CD4-positive, CD25-positive, alpha-beta regulatory T cell (primary cell): ENCODE measurements around the gene LCMT1. TPM values are rescaled to one million over a fixed set of nuclear protein-coding genes. Genes with fewer than 3 reads are reported as not detected.
A peak's percentile ranks its signal among the peaks of the same experiment; 100 is the strongest.

Source experiments
- ATAC-seq, 2 donors: fragments of 150-1000 bp; cut with Tn5 transposase; one replicate each; pipeline ENCODE4 v1.10.0; 2021; ENCODE audit warnings: low read depth in 2 of 2, moderate number of reproducible peaks in 2 of 2, moderate library complexity in 1 of 2
- DNase-seq, 3 donors: peaks; one replicate each; pipeline versions ENCODE4 v3.0.0 to v3.0.0-alpha.2; 2012 to 2022; ENCODE audit warnings: mixed read lengths in 1 of 3
- H3K27ac ChIP-seq: one replicate; pipeline ENCODE4 v1.7.0; 2013; ENCODE audit warnings: mild to moderate bottlenecking, low read length; ENCODE audit not compliant: insufficient read depth, poor library complexity, severe bottlenecking
- H3K27me3 ChIP-seq: one replicate; pipeline ENCODE4 v1.7.0; 2013; ENCODE audit warnings: low read length; ENCODE audit not compliant: control insufficient read depth, insufficient read depth
- H3K36me3 ChIP-seq: one replicate; pipeline ENCODE4 v1.7.0; 2013; ENCODE audit warnings: mild to moderate bottlenecking, low read length, moderate library complexity; ENCODE audit not compliant: control insufficient read depth, insufficient read depth
- H3K4me1 ChIP-seq: 2 replicates; pipeline ENCODE4 v1.7.0; 2013; ENCODE audit warnings: mild to moderate bottlenecking, low read length; ENCODE audit not compliant: insufficient read depth, control insufficient read depth, poor library complexity, severe bottlenecking
- H3K4me3 ChIP-seq: one replicate; pipeline ENCODE4 v1.7.0; 2013; ENCODE audit warnings: low read depth, mild to moderate bottlenecking, low read length, moderate library complexity
- H3K9me3 ChIP-seq, 2 experiments: 1 replicate in 1 of 2; 2 replicates in 1 of 2; pipeline ENCODE4 v1.7.0; 2013; ENCODE audit warnings: low read length in 2 of 2, mild to moderate bottlenecking in 1 of 2, moderate library complexity in 1 of 2; ENCODE audit not compliant: control insufficient read depth in 2 of 2
- H3K27ac Mint-ChIP-seq, 3 donors: one replicate each; pipeline ENCODE4 v1.8.0; 2020 to 2022; ENCODE audit warnings: mild to moderate bottlenecking in 3 of 3, mixed read lengths in 3 of 3, moderate library complexity in 2 of 3
- H3K27me3 Mint-ChIP-seq: one replicate; pipeline ENCODE4 v1.8.0; 2022; ENCODE audit warnings: mild to moderate bottlenecking, mixed read lengths
- H3K36me3 Mint-ChIP-seq: one replicate; pipeline ENCODE4 v1.8.0; 2020; ENCODE audit warnings: mixed read lengths
- H3K4me1 Mint-ChIP-seq, 4 donors: one replicate each; pipeline ENCODE4 v1.8.0; 2020 to 2022; ENCODE audit warnings: mixed read lengths in 4 of 4, mild to moderate bottlenecking in 1 of 4
- H3K4me3 Mint-ChIP-seq, 4 donors: one replicate each; pipeline ENCODE4 v1.8.0; 2020 to 2022; ENCODE audit warnings: mild to moderate bottlenecking in 4 of 4, mixed read lengths in 4 of 4, moderate library complexity in 3 of 4
- H3K9me3 Mint-ChIP-seq, 7 donors: one replicate each; pipeline ENCODE4 v1.8.0; 2020 to 2022; ENCODE audit warnings: mixed read lengths in 7 of 7, mild to moderate bottlenecking in 3 of 7, moderate library complexity in 2 of 7
- polyA plus RNA-seq, 4 donors: library from polyadenylated mRNA; unstranded; fragments of 300-500 nt; fragmentation: Illumina TruSeq; gene quantifications; one replicate each; pipeline ENCODE4 v1.2.3, GENCODE V29; 2021
- total RNA-seq: library from RNA; stranded (reverse); gene quantifications from one replicate; pipeline ENCODE4 v1.2.3, GENCODE V29; 2022

LCMT1 gene
- total and polyA plus RNA-seq, 5 donors from 2014 or later: 44.0 to 70.3 (median 50.5) TPM

DNA sequence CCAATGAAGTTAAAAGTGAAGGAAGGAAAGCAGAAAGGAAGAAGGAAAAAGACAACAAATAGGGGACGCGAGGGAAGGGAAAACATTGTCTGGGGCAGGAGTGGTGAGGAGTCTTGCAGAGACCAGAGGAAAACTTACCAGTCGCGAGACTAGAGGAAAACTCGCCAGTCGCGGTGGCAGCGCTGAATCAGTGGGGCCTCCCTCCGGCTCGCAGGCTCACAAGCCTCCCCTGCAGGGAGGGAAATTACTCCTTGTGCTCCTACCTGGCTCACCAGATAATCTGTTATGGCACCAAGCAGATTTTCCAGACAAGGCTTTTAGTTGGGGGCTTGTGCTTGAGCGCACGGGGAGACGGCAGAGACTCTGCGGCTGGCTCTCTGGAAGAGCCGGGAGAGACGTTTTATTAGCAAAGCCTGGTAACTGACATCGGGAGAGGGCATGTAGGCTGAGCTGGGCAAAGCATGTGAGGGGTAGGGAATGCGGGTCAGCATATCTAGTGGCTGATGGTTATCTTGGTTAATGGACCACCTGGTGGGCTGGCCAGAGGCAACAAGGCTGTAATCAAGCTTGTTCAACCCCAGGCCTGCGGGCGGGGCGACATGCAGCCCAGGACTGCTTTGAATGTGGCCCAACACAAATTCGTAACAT lies 37.1 kb downstream of the LCMT1 start:
- Histone ChIP-seq H3K27ac (no peak overlapping the region), H3K9me3 (no peaks in the 10 kb centered on the region), H3K27me3 (no peaks in the 10 kb centered on the region), H3K4me3 (no peak overlapping the region), H3K36me3 (peaks cover 46% of the 10 kb centered on the region), H3K4me1 (no peaks in the 10 kb centered on the region)
- DNase-seq: no peak
- Mint-ChIP-seq H3K4me1 (peaks cover 0 to 5% (median 0%) of the 10 kb centered on the region in 4 donors), H3K27me3 (no peaks in the 10 kb centered on the region), H3K27ac (no peak overlapping the region), H3K4me3 (peak overlapping the region in 1 of 4 donors; percentile 85), H3K9me3 (no peaks in the 10 kb centered on the region), H3K36me3 (peaks cover 25% of the 10 kb centered on the region)
- ATAC-seq: no peak

DNA sequence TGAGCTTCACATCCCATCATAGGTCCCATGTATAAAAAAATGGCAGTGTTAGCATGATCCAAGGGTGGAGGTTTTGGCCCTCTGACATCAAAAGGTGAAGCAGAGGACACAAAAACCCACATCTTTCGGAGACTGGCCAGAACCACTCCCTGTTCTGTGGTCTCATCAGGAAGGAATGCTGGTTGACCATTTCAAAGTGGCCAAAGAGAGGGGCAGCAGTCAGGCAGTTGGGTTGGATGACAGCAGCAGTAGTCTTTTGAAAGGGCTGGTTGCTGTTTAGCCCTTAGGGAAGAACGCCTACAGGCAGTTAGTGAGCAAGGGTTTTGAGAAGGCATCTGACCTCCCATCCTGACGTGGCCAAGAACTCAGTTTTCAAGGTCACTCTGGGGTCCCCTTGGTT lies 40.5 kb downstream of the LCMT1 start:
- H3K27ac ChIP-seq: no peak overlapping the region
- H3K9me3 Mint-ChIP-seq: no peaks in the 10 kb centered on the region
- ATAC-seq (no peak), DNase-seq (no peak)
- H3K36me3 Mint-ChIP-seq: peaks cover 34% of the 10 kb centered on the region
- H3K4me3 ChIP-seq: no peak overlapping the region
- H3K9me3 ChIP-seq: no peaks in the 10 kb centered on the region
- H3K27me3 ChIP-seq: no peaks in the 10 kb centered on the region
- no peaks in the 10 kb centered on the region for H3K27me3 Mint-ChIP-seq
- H3K4me1 ChIP-seq: no peaks in the 10 kb centered on the region
- no peak overlapping the region for H3K27ac Mint-ChIP-seq
- no peak overlapping the region for H3K4me3 Mint-ChIP-seq
- peaks cover 22% of the 10 kb centered on the region for H3K36me3 ChIP-seq
- H3K4me1 Mint-ChIP-seq: peaks cover 0 to 13% (median 4%) of the 10 kb centered on the region in 4 donors

DNA sequence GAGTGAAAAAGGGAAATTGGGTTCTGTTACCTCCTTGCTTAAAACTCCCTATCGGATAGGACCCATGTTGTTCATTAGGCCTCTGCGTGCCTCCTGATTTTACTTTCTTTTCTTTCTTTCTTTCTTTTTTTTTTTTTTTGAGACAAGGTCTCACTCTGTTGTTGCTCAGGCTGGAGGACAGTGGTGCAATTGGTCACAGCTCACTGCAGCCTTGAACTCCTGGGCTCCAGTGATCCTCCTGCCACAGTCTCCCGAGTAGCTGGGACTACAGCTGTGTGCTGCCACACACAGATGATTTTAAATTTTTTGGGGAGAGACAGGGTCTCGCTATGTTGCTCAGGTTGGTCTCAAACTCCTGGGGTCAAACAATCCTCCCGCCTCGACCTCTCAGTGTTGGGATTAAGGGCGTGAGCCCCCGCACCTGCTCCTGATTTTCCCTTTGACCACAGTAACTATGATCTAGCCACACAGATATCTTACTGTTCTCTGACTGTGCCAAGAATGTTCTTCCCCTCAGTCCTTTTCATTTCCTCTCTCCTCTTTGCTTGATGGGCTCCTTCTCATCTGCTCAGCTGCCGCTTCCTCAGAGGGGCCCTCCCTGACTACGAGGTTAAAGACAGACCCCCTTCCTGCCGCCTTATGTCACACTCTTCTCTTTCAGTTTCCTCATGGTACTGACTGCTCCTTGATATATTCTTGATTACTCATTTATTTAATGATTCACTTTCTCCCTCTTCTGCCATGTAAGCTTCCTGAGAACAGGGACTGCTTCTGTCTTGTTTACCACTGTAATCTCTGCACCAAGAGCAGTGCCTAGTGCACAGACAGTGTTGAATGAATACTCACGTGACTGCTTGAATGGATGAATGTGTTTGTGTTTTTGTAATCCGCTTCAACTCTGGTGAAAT lies 44.3 kb downstream of the LCMT1 start:
- peaks cover 0 to 13% (median 2%) of the 10 kb centered on the region in 4 donors for H3K4me1 Mint-ChIP-seq
- ATAC-seq: no peak
- peak overlapping the region in 2 of 3 donors; percentile 27 to 57 for H3K27ac Mint-ChIP-seq
- Histone ChIP-seq H3K9me3 (no peaks in the 10 kb centered on the region), H3K27ac (no peak overlapping the region), H3K4me1 (no peaks in the 10 kb centered on the region), H3K36me3 (peaks cover 53% of the 10 kb centered on the region), H3K27me3 (no peaks in the 10 kb centered on the region), H3K4me3 (no peak overlapping the region)
- peaks cover 40% of the 10 kb centered on the region for H3K36me3 Mint-ChIP-seq
- H3K9me3 Mint-ChIP-seq: no peaks in the 10 kb centered on the region
- no peaks in the 10 kb centered on the region for H3K27me3 Mint-ChIP-seq
- peak in 1 of 3 donors; percentile 34 for DNase-seq
- no peak overlapping the region for H3K4me3 Mint-ChIP-seq

DNA sequence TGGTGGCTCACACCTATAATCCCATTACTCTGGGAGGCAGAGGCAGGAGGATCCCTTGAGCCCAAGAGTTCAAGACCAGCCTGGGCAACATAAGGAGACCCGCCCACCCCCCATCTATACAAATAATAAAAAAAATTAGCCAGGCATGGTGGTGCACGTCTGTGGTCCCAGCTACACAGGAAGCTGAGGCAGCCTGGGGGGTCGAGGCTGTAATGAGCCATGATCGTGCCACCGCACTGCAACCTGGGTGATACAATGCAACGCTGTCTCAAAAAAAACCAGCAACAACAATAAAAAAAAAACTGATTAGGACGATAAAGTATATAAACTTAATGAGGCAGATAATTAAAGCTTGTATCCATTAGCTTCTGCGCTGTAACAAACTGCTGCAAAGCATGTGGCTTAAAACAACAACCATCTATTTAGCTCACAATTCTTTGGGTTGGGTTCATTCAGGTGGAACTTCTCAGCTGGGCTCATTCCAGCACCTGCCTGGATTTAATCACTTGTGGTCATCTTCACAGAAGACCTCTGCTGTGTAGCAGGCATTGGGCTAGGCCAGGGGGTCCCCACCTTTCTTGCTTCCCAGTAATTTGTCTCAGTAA lies 45.8 kb downstream of the LCMT1 start:
- Histone ChIP-seq H3K9me3 (no peaks in the 10 kb centered on the region), H3K4me3 (no peak overlapping the region), H3K4me1 (no peaks in the 10 kb centered on the region), H3K27me3 (no peaks in the 10 kb centered on the region), H3K36me3 (peaks cover 55% of the 10 kb centered on the region), H3K27ac (no peak overlapping the region)
- DNase-seq (no peak), ATAC-seq (no peak)
- H3K36me3 Mint-ChIP-seq: peaks cover 49% of the 10 kb centered on the region
- no peaks in the 10 kb centered on the region for H3K9me3 Mint-ChIP-seq
- no peak overlapping the region for H3K27ac Mint-ChIP-seq
- H3K4me1 Mint-ChIP-seq: peaks cover 0 to 13% (median 2%) of the 10 kb centered on the region in 4 donors
- no peak overlapping the region for H3K4me3 Mint-ChIP-seq
- H3K27me3 Mint-ChIP-seq: no peaks in the 10 kb centered on the region

DNA sequence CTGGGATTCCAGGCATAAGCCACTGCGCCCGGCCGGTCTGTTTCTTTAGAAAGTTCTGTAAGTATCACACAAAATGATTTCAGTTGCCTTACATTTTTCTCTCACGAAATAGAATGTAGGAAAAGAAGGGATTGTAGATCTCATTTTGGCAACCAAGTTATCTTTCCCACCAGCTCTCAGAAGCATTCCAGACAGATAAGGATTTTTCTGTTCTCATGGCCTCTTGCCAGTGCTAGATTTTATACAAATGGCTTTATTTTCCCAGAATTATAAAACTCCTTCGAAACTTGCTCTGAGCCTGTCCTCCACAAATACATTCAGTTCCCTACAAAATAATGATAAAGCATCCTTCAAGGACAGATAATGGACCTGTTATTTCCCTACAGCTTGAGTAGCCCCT lies 46.9 kb downstream of the LCMT1 start:
- no peak for DNase-seq
- Mint-ChIP-seq H3K9me3 (no peaks in the 10 kb centered on the region), H3K4me1 (peaks cover 0 to 13% (median 2%) of the 10 kb centered on the region in 4 donors), H3K4me3 (no peak overlapping the region), H3K36me3 (peaks cover 39% of the 10 kb centered on the region), H3K27ac (no peak overlapping the region), H3K27me3 (no peaks in the 10 kb centered on the region)
- Histone ChIP-seq H3K36me3 (peaks cover 52% of the 10 kb centered on the region), H3K27ac (no peak overlapping the region), H3K27me3 (no peaks in the 10 kb centered on the region), H3K4me3 (no peak overlapping the region), H3K4me1 (no peaks in the 10 kb centered on the region), H3K9me3 (no peaks in the 10 kb centered on the region)
- ATAC-seq: no peak

DNA sequence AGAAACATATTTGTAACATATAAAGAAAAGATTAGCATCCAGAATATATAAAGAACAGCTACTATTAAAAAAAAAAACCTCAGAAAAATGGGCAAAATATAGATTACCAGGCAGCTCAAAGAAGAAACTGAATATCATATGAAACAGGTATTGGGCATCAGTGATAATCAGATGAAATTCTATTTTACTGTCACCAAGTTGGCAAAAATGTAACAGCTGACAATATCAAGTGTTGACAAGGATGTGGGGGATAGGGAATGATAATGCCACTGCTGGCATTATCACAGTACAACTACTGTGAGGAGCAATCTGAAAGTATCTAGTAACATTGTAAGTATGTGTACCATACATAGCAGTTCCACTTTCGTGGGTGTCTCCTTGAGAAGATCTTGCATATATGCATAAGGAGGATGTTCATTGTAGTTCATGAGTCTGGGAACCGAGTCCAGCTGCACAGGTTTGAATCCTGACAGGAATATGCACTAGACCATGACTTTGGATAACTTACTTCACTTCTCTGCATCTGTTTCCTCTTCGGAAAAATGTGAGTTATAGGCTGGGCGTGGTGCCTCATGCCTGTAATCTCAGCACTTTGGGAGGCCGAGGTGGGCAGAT lies 50.3 kb downstream of the LCMT1 start:
- ATAC-seq (no peak), DNase-seq (no peak)
- Histone ChIP-seq H3K36me3 (peaks cover 82% of the 10 kb centered on the region), H3K4me3 (no peak overlapping the region), H3K27me3 (no peaks in the 10 kb centered on the region), H3K27ac (no peak overlapping the region), H3K9me3 (no peaks in the 10 kb centered on the region), H3K4me1 (no peaks in the 10 kb centered on the region)
- Mint-ChIP-seq H3K27me3 (no peaks in the 10 kb centered on the region), H3K36me3 (peaks cover 39% of the 10 kb centered on the region), H3K9me3 (peaks cover 0 to 2% (median 0%) of the 10 kb centered on the region in 7 donors), H3K4me3 (no peak overlapping the region), H3K27ac (peak overlapping the region in 1 of 3 donors; percentile 74), H3K4me1 (no peaks in the 10 kb centered on the region)

DNA sequence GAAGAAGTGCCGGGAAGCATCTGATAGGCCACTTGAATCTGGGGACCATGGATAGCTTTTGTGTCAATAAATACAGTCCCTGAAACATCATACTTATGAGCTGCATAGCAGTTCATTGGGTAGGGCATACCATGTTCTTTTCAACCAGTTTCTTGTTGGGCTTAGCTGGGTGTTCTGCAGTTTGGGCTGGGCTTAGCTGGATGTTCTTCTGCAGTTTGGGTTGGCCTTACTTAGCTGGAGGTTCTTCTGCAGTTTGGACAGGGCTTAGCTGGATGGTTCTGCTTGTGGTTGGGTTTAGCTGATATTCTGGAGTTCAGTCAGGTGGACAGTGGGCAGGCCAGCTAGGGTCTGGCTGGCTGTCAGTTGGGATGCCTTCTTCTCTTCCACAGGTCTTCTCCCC lies 52.1 kb downstream of the LCMT1 start:
- H3K9me3 ChIP-seq: no peaks in the 10 kb centered on the region
- no peak for ATAC-seq
- DNase-seq: no peak
- H3K36me3 ChIP-seq: peaks cover 70% of the 10 kb centered on the region
- H3K27me3 ChIP-seq: no peaks in the 10 kb centered on the region
- Mint-ChIP-seq H3K4me1 (no peaks in the 10 kb centered on the region), H3K36me3 (peaks cover 40% of the 10 kb centered on the region), H3K27ac (no peak overlapping the region), H3K9me3 (peaks cover 0 to 2% (median 0%) of the 10 kb centered on the region in 7 donors), H3K4me3 (no peak overlapping the region), H3K27me3 (no peaks in the 10 kb centered on the region)
- H3K4me1 ChIP-seq: no peaks in the 10 kb centered on the region
- no peak overlapping the region for H3K27ac ChIP-seq
- H3K4me3 ChIP-seq: no peak overlapping the region
